HG03558 (cell line): ENCODE measurements around the gene SGCA.

ENCODE experiments used
- ATAC-seq: cut with Tn5 transposase; IDR thresholded peaks from one replicate; pipeline ENCODE4 v1.9.1; 2021; ENCODE audit warnings: moderate number of reproducible peaks; ENCODE audit not compliant: unreplicated experiment; ENCODE audit errors: extremely low read depth

Gene SGCA

GRCh38 chr17:50133769-50134099, 32.1 kb upstream of the SGCA start:
- no peak for ATAC-seq

- no peak for ATAC-seq
Observed at GRCh38 chr17:50134206-50135110, 31.3 kb upstream of the SGCA start.

- ATAC-seq: no peak
Observed at GRCh38 chr17:50135316-50136095, 30.3 kb upstream of the SGCA start.

- ATAC-seq: no peak
Observed at GRCh38 chr17:50136096-50136687, 29.6 kb upstream of the SGCA start.

- no peak for ATAC-seq
Observed at GRCh38 chr17:50137042-50137441, 28.8 kb upstream of the SGCA start.

- no peak for ATAC-seq
Observed at GRCh38 chr17:50139185-50139783, 26.5 kb upstream of the SGCA start.

GRCh38 chr17:50139950-50140885, 25.6 kb upstream of the SGCA start:
- no peak for ATAC-seq

GRCh38 chr17:50141026-50141744, 24.6 kb upstream of the SGCA start:
- no peak for ATAC-seq

GRCh38 chr17:50141745-50142110, 24.1 kb upstream of the SGCA start:
- ATAC-seq: no peak

- no peak for ATAC-seq
Observed at GRCh38 chr17:50143461-50144176, 22.2 kb upstream of the SGCA start.

GRCh38 chr17:50144355-50144754, 21.4 kb upstream of the SGCA start:
- ATAC-seq: no peak

- no peak for ATAC-seq
Observed at GRCh38 chr17:50144845-50145531, 20.8 kb upstream of the SGCA start.

- ATAC-seq: no peak
Observed at GRCh38 chr17:50145532-50146229, 20.1 kb upstream of the SGCA start.

GRCh38 chr17:50146230-50146926, 19.4 kb upstream of the SGCA start:
- ATAC-seq: no peak

- no peak for ATAC-seq
Observed at GRCh38 chr17:50146927-50147665, 18.7 kb upstream of the SGCA start.

GRCh38 chr17:50147841-50148225, 18.0 kb upstream of the SGCA start:
- no peak for ATAC-seq
